ENCODE results near the gene CROCC. TPM values are rescaled to one million over a fixed set of nuclear protein-coding genes. Genes with fewer than 3 reads are reported as not detected.
A peak's percentile ranks its signal among the peaks of the same experiment; 100 is the strongest.

CROCC gene
- total RNA-seq, 4 donors from 2014 or later = 10.2 to 73.5 (median 32.9) TPM

GRCh38 chr1:17008208-17008855, 86.6 kb downstream of the CROCC start:
- no peak overlapping the region for H3K4me3 ChIP-seq
- DNase-seq = no peak
- intact Hi-C loops (cut with DNase I; ENCODE audit: low total_unique reads) = no loop called here
- H3K27me3 ChIP-seq = no peaks in the 10 kb centered on the region
- no peak overlapping the region for H3K27ac ChIP-seq
- H3K4me1 ChIP-seq = peaks cover 0 to 18% of the 10 kb centered on the region in 2 donors
- H3K9me3 ChIP-seq = no peaks in the 10 kb centered on the region
- TF ChIP-seq POLR2A (IDR thresholded peaks at IDR 0.05) (no peak), CTCF (IDR thresholded peaks at IDR 0.05) (no peak)
- no peaks in the 10 kb centered on the region for H3K36me3 ChIP-seq

- DNase-seq = no peak
- Histone ChIP-seq H3K4me3 (no peak overlapping the region), H3K36me3 (no peaks in the 10 kb centered on the region), H3K4me1 (peaks cover 0 to 18% of the 10 kb centered on the region in 2 donors), H3K27ac (no peak overlapping the region), H3K27me3 (no peaks in the 10 kb centered on the region), H3K9me3 (no peaks in the 10 kb centered on the region)
- intact Hi-C loops (cut with DNase I; ENCODE audit: low total_unique reads) = no loop called here
- no peak for TF ChIP-seq POLR2A (IDR thresholded peaks at IDR 0.05)
- no peak for TF ChIP-seq CTCF (IDR thresholded peaks at IDR 0.05)
These were observed 88.0 kb downstream of the CROCC start for GRCh38 chr1:17009706-17010105.

GRCh38 chr1:17011092-17011438, 89.3 kb downstream of the CROCC start:
- Histone ChIP-seq H3K27ac (peak overlapping the region; percentile 47 to 61), H3K4me3 (peak overlapping the region; percentile 72 to 74), H3K36me3 (no peaks in the 10 kb centered on the region), H3K9me3 (no peaks in the 10 kb centered on the region), H3K27me3 (no peaks in the 10 kb centered on the region), H3K4me1 (peaks cover 0 to 18% of the 10 kb centered on the region in 2 donors)
- DNase-seq = no peak
- TF ChIP-seq CTCF (IDR thresholded peaks at IDR 0.05) (no peak), POLR2A (IDR thresholded peaks at IDR 0.05) (no peak)
- intact Hi-C loops (cut with DNase I; ENCODE audit: low total_unique reads) = no loop called here

GRCh38 chr1:17011439-17012307, 89.9 kb downstream of the CROCC start, which contains the start of gene ATP13A2:
Gene ATP13A2, minus strand, starts transcription at chr1:17011928. Its CDS starts 190 bp downstream, at chr1:17011738.
- no peaks in the 10 kb centered on the region for H3K9me3 ChIP-seq
- TF ChIP-seq CTCF (IDR thresholded peaks at IDR 0.05) = peak in 2 of 4 experiments; percentile 10 to 24
- peak; percentile 18 to 54 for TF ChIP-seq POLR2A (IDR thresholded peaks at IDR 0.05)
- DNase-seq = peak; percentile 61 to 68
- peak within 1 kb of the TSS; percentile 72 to 74 for H3K4me3 ChIP-seq
- intact Hi-C loops (cut with DNase I; ENCODE audit: low total_unique reads) = no loop called here
- peaks cover 0 to 18% of the 10 kb centered on the region in 2 donors for H3K4me1 ChIP-seq
- H3K36me3 ChIP-seq = no peaks in the 10 kb centered on the region
- H3K27ac ChIP-seq = peak within 1 kb of the TSS; percentile 47 to 61
- no peaks in the 10 kb centered on the region for H3K27me3 ChIP-seq

All from uterus (tissue), 4 donors.